ENCODE data around the gene ALKBH4.
"Not testable (repeated sequence)": the region's sequence is repeated elsewhere in the genome, so short reads cannot be mapped to it uniquely, and the experiment has no call there.

Gene ALKBH4

DNA sequence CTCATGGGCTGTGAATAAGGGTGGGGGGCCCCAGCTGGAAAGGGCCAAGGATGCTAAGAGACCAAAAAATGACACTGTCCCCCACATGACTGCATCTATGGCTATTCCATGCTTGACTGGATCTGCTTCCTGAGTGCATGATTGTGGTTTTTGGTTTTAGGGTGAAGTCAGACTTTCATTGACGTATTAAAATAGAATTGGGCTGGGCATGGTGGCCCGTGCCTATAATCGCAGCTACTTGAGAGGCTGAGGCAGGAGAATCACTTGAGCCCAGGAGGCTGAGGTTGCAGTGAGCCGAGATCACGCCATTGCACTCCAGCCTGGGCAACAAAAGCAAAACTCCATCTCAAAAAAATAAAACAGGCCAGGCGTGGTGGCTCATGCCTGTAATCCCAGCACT, 56.1 kb downstream of the ALKBH4 start:
- FAIRE-seq, result peak; percentile 74
- DNase-seq (ENCODE audit: extremely low spot score, insufficient read length, low read depth), result not testable (repeated sequence)

DNA sequence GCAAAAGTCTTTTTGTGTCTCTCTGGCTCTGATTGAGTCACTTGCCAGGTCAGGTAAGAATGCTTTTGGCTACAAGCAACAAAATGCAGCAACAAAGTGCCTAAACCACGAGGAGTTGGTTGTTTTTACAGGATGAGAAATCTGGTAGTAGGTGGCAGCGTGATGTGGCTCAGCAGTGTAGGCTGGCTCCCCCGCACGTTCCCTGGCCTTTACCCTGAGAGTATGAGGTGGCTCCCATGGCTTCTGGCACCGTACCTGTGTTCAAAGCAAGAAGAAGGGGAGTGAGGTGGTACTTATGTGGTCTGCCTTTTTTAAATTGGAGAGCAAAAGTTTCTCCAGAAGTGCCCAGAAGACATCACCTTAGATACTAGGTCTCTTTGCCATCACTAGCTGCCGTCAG, 56.8 kb downstream of the ALKBH4 start:
- FAIRE-seq (no peak), DNase-seq (ENCODE audit: extremely low spot score, insufficient read length, low read depth) (no peak)

Measured in GM18507 (cell line).